Adrenal gland (tissue), 5 donors: ENCODE measurements around the gene DPP9.

ENCODE experiments used
- POLR2A ChIP-seq, 2 donors: fragments of 450-650 bp; IDR thresholded peaks; one replicate each; pipeline ENCODE4 v1.6.1; 2017; ENCODE audit warnings: antibody characterized with exemption in 2 of 2, mild to moderate bottlenecking in 2 of 2, moderate library complexity in 1 of 2
- TF ChIP-seq, protein P1 (sequence below), 6 experiments: fragments of 450-650 bp in 4 of 6; fragments of 200-600 bp in 2 of 6; sonication (generic) in 1 of 6; IDR thresholded peaks; 1 replicate in 5 of 6; 2 replicates in 1 of 6; pipeline versions ENCODE4 v1.5.1 to v1.8.0; 2016 to 2021; ENCODE audit warnings: antibody characterized with exemption in 6 of 6, mild to moderate bottlenecking in 2 of 6, moderate library complexity in 1 of 6
- donor health status: DM: no; HTN: no; CAD: no.

DNA sequence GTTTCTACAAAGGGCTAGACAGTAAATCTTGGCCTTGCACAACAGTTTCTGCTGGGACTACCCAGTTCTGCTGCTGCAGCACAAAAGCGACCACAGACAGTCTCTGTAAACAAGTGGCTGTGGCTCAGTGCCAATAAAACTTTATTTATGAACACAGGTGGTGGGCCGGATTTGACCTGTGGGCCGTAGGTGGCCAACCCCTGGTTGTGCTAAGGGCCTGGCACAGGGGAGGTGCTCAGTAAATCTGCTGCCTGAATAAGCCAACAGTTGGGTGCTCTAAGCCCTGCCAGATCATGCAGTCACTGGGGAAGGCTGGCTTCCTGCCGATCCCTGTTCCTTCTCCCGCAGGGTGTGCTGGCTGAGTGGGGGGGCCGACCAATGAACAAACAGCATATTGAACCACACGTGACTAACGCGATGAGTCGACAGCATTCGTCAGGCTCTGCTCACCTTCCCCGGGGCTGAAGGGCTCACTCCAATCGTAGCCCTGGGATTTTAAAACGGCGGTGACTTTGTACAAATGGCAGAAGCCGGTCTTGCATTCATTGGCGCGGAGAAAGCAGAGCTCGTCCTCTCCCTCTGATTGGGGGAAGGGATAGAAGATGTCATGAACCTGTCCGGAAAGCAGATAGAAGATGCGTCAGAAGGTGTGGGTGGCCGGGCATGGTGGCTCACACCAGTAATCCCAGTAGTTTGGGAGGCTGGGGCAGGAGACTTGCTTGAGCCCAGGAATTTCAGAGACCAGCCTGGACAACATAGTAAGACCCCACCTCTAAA is 29.2 kb downstream of the DPP9 start:
- TF ChIP-seq, protein P1, sequence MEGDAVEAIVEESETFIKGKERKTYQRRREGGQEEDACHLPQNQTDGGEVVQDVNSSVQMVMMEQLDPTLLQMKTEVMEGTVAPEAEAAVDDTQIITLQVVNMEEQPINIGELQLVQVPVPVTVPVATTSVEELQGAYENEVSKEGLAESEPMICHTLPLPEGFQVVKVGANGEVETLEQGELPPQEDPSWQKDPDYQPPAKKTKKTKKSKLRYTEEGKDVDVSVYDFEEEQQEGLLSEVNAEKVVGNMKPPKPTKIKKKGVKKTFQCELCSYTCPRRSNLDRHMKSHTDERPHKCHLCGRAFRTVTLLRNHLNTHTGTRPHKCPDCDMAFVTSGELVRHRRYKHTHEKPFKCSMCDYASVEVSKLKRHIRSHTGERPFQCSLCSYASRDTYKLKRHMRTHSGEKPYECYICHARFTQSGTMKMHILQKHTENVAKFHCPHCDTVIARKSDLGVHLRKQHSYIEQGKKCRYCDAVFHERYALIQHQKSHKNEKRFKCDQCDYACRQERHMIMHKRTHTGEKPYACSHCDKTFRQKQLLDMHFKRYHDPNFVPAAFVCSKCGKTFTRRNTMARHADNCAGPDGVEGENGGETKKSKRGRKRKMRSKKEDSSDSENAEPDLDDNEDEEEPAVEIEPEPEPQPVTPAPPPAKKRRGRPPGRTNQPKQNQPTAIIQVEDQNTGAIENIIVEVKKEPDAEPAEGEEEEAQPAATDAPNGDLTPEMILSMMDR (IDR thresholded peaks at IDR 0.05), result no peak
- no peak for TF ChIP-seq POLR2A (IDR thresholded peaks at IDR 0.05)
